ENCODE data around the gene RGL4. TPM values are rescaled to one million over a fixed set of nuclear protein-coding genes. Genes with fewer than 3 reads are reported as not detected.
A peak's percentile ranks its signal among the peaks of the same experiment; 100 is the strongest.
"Not testable (repeated sequence)": the region's sequence is repeated elsewhere in the genome, so short reads cannot be mapped to it uniquely, and the experiment has no call there.

The RGL4 gene
- total and polyA plus RNA-seq, 8 donors = 0.15 to 5.8 (median 4.4) TPM

GRCh38 chr22:23718371-23719165 lies 27.8 kb downstream of the RGL4 start:
- intact Hi-C loops (cut with DNase I) = no loop called here
- H3K27ac ChIP-seq = no peak overlapping the region
- peaks cover 6 to 22% of the 10 kb centered on the region in 2 donors for H3K4me1 ChIP-seq
- H3K27me3 ChIP-seq = no peaks in the 10 kb centered on the region
- ATAC-seq (no peak), DNase-seq (no peak)
- no peaks in the 10 kb centered on the region for H3K9me3 ChIP-seq
- TF ChIP-seq, protein P1, sequence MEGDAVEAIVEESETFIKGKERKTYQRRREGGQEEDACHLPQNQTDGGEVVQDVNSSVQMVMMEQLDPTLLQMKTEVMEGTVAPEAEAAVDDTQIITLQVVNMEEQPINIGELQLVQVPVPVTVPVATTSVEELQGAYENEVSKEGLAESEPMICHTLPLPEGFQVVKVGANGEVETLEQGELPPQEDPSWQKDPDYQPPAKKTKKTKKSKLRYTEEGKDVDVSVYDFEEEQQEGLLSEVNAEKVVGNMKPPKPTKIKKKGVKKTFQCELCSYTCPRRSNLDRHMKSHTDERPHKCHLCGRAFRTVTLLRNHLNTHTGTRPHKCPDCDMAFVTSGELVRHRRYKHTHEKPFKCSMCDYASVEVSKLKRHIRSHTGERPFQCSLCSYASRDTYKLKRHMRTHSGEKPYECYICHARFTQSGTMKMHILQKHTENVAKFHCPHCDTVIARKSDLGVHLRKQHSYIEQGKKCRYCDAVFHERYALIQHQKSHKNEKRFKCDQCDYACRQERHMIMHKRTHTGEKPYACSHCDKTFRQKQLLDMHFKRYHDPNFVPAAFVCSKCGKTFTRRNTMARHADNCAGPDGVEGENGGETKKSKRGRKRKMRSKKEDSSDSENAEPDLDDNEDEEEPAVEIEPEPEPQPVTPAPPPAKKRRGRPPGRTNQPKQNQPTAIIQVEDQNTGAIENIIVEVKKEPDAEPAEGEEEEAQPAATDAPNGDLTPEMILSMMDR (IDR thresholded peaks at IDR 0.05) = no peak
- no peak overlapping the region for H3K4me3 ChIP-seq
- peaks cover 0 to 17% of the 10 kb centered on the region in 2 donors for H3K36me3 ChIP-seq

GRCh38 chr22:23720855-23721254 lies 30.0 kb downstream of the RGL4 start:
- Histone ChIP-seq H3K27me3 (no peaks in the 10 kb centered on the region), H3K36me3 (no peaks in the 10 kb centered on the region), H3K9me3 (no peaks in the 10 kb centered on the region), H3K4me1 (peaks cover 6 to 14% of the 10 kb centered on the region in 2 donors), H3K27ac (no peak overlapping the region), H3K4me3 (no peak overlapping the region)
- DNase-seq = no peak
- TF ChIP-seq, protein P1 (IDR thresholded peaks at IDR 0.05) = no peak
- ATAC-seq = no peak
- intact Hi-C loops (cut with DNase I) = no loop called here

GRCh38 chr22:23722160-23722559 lies 31.3 kb downstream of the RGL4 start:
- DNase-seq = no peak
- no peaks in the 10 kb centered on the region for H3K9me3 ChIP-seq
- no peak overlapping the region for H3K27ac ChIP-seq
- no peak for ATAC-seq
- H3K36me3 ChIP-seq = no peaks in the 10 kb centered on the region
- H3K4me1 ChIP-seq = peaks cover 3 to 4% of the 10 kb centered on the region in 2 donors
- H3K27me3 ChIP-seq = no peaks in the 10 kb centered on the region
- H3K4me3 ChIP-seq = no peak overlapping the region
- TF ChIP-seq, protein P1 (IDR thresholded peaks at IDR 0.05) = no peak
- intact Hi-C loops (cut with DNase I) = no loop called here

GRCh38 chr22:23722724-23723123 lies 31.9 kb downstream of the RGL4 start:
- Histone ChIP-seq H3K27me3 (no peaks in the 10 kb centered on the region), H3K4me1 (no peaks in the 10 kb centered on the region), H3K27ac (peak overlapping the region in 1 of 2 donors; percentile 47), H3K4me3 (no peak overlapping the region), H3K9me3 (no peaks in the 10 kb centered on the region), H3K36me3 (no peaks in the 10 kb centered on the region)
- intact Hi-C loops (cut with DNase I) = no loop called here
- ATAC-seq = peak; percentile 10
- TF ChIP-seq, protein P1 (IDR thresholded peaks at IDR 0.05) = no peak
- DNase-seq = no peak

DNA sequence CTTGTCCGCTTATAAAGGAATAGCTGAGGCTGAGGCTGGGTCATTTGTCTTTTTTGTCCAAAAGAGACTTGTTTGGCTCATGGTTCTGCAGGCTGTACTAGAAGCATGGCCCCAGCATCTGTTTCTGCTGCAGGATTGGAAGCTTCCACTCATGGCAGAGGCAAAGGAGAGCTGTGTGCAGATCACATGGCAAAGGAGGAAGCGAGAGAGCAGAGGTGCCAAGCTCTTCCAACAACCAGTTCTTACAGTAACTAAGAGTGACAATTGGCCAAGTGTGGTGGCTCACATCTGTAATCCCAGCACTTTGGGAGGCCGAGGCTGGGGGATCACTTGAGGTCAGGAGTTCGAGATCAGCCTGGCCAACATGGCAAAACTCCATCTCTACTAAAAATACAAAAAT lies 37.3 kb downstream of the RGL4 start:
- ATAC-seq; H3K27ac ChIP-seq; H3K9me3 ChIP-seq; intact Hi-C loops (cut with DNase I); H3K4me1 ChIP-seq; DNase-seq; H3K27me3 ChIP-seq; H3K36me3 ChIP-seq; H3K4me3 ChIP-seq: not testable (repeated sequence)
